HEK293 (cell line): ENCODE measurements around the gene UMAD1.

Source experiments
- CTCF ChIA-PET: fragments of 350-600 bp; formaldehyde crosslinking; extraction: SDS; loops from one replicate; lab custom pipeline; 2021; ENCODE audit warnings: antibody characterized with exemption; lab: Yijun Ruan, JAX
- POLR2A ChIA-PET: fragments of 300-600 bp; formaldehyde crosslinking; extraction: SDS; loops from one replicate; lab custom pipeline; 2020; ENCODE audit warnings: antibody characterized with exemption, inconsistent platforms; lab: Yijun Ruan, JAX
- H3K27ac ChIP-seq: fragments of 200-500 bp; sonication (Bioruptor generic); 2 replicates; pipeline ENCODE4 v1.5.1; 2014; ENCODE audit warnings: low read depth, low read length, control low read depth, inconsistent platforms; ENCODE audit errors: extremely low read depth
- H3K36me3 ChIP-seq, 2 experiments: fragments of 200-500 bp in 1 of 2; sonication (Bioruptor generic) in 1 of 2; 1 replicate in 1 of 2; 2 replicates in 1 of 2; pipeline ENCODE4 v1.5.1; 2014 to 2017; ENCODE audit warnings: inconsistent platforms in 2 of 2, low read length in 2 of 2; ENCODE audit not compliant: control insufficient read depth in 2 of 2, insufficient read depth in 1 of 2
- H3K4me1 ChIP-seq: fragments of 200-500 bp; sonication (Bioruptor generic); 2 replicates; pipeline ENCODE4 v1.5.1; 2014; ENCODE audit warnings: mild to moderate bottlenecking, low read length, inconsistent platforms; ENCODE audit not compliant: control insufficient read depth, insufficient read depth
- H3K4me3 ChIP-seq: 2 replicates; pipeline ENCODE4 v1.5.1; 2011; ENCODE audit warnings: low read depth, mild to moderate bottlenecking, control low read depth, low read length, moderate library complexity
- H3K9me3 ChIP-seq: fragments of 200-500 bp; sonication (Bioruptor generic); 2 replicates; pipeline ENCODE4 v1.5.1; 2014; ENCODE audit warnings: low read depth, low read length, inconsistent platforms; ENCODE audit not compliant: control insufficient read depth, insufficient read depth
- BCL6B ChIP-seq: fragments of 450-650 bp; formaldehyde crosslinking; IDR thresholded peaks from 2 replicates; pipeline ENCODE4 v1.5.1; 2017; ENCODE audit warnings: missing biosample characterization, missing genetic modification characterization
- CTCF ChIP-seq: fragments of 450-650 bp; formaldehyde crosslinking; IDR thresholded peaks from 2 replicates; pipeline ENCODE4 v1.5.1; 2016; ENCODE audit warnings: missing biosample characterization, missing genetic modification characterization
- FEZF1 ChIP-seq: fragments of 450-650 bp; formaldehyde crosslinking; IDR thresholded peaks from 2 replicates; pipeline ENCODE4 v1.5.1; 2016; ENCODE audit warnings: missing biosample characterization, missing genetic modification characterization
- KLF10 ChIP-seq: fragments of 450-650 bp; IDR thresholded peaks from 2 replicates; pipeline ENCODE4 v1.5.1; 2018; ENCODE audit warnings: missing biosample characterization, mild to moderate bottlenecking, missing genetic modification characterization
- KLF16 ChIP-seq: fragments of 450-650 bp; formaldehyde crosslinking; IDR thresholded peaks from 2 replicates; pipeline ENCODE4 v1.5.1; 2017; ENCODE audit warnings: missing biosample characterization, missing genetic modification characterization
- REPIN1 ChIP-seq: fragments of 450-650 bp; formaldehyde crosslinking; IDR thresholded peaks from 2 replicates; pipeline ENCODE4 v1.5.1; 2017; ENCODE audit warnings: missing biosample characterization, missing genetic modification characterization, low read depth
- ZBTB17 ChIP-seq: fragments of 450-650 bp; formaldehyde crosslinking; IDR thresholded peaks from 2 replicates; pipeline ENCODE4 v1.5.1; 2016; ENCODE audit warnings: missing biosample characterization, missing genetic modification characterization
- ZBTB6 ChIP-seq: fragments of 450-650 bp; formaldehyde crosslinking; IDR thresholded peaks from 2 replicates; pipeline ENCODE4 v1.5.1; 2017; ENCODE audit warnings: missing biosample characterization, missing genetic modification characterization
- ZFP3 ChIP-seq: fragments of 450-650 bp; formaldehyde crosslinking; IDR thresholded peaks from 2 replicates; pipeline ENCODE4 v1.5.1; 2016; ENCODE audit warnings: low read depth, missing biosample characterization, missing genetic modification characterization
- ZNF133 ChIP-seq: fragments of 450-650 bp; formaldehyde crosslinking; IDR thresholded peaks from 2 replicates; pipeline ENCODE4 v1.5.1; 2016; ENCODE audit warnings: missing biosample characterization, missing genetic modification characterization
- ZNF155 ChIP-seq: fragments of 450-650 bp; formaldehyde crosslinking; IDR thresholded peaks from 2 replicates; pipeline ENCODE4 v1.5.1; 2016; ENCODE audit warnings: missing biosample characterization, missing genetic modification characterization
- ZNF302 ChIP-seq: fragments of 450-650 bp; formaldehyde crosslinking; IDR thresholded peaks from 2 replicates; pipeline ENCODE4 v1.5.1; 2016; ENCODE audit warnings: missing biosample characterization, missing genetic modification characterization, low read depth
- ZNF350 ChIP-seq: fragments of 450-650 bp; formaldehyde crosslinking; IDR thresholded peaks from 2 replicates; pipeline ENCODE4 v1.5.0; 2017; ENCODE audit warnings: missing biosample characterization, mild to moderate bottlenecking, missing genetic modification characterization
- ZNF366 ChIP-seq: fragments of 450-650 bp; formaldehyde crosslinking; conservative IDR thresholded peaks from 2 replicates; pipeline ENCODE4 v1.5.1; 2016; ENCODE audit warnings: missing biosample characterization, missing genetic modification characterization
- ZNF394 ChIP-seq: fragments of 450-650 bp; formaldehyde crosslinking; IDR thresholded peaks from 2 replicates; pipeline ENCODE4 v1.5.1; 2016; ENCODE audit warnings: missing biosample characterization, missing genetic modification characterization, mild to moderate bottlenecking, moderate library complexity, borderline replicate concordance
- ZNF501 ChIP-seq: fragments of 450-650 bp; formaldehyde crosslinking; IDR thresholded peaks from 2 replicates; pipeline ENCODE4 v1.5.1; 2016; ENCODE audit warnings: missing biosample characterization, missing genetic modification characterization
- ZNF529 ChIP-seq: fragments of 450-650 bp; formaldehyde crosslinking; IDR thresholded peaks from 2 replicates; pipeline ENCODE4 v1.5.1; 2017; ENCODE audit warnings: missing genetic modification characterization, missing biosample characterization; ENCODE audit not compliant: insufficient replicate concordance
- ZNF561 ChIP-seq: fragments of 450-650 bp; IDR thresholded peaks from 2 replicates; pipeline ENCODE4 v1.5.1; 2018; ENCODE audit warnings: missing biosample characterization, missing genetic modification characterization, borderline replicate concordance
- ZNF580 ChIP-seq: fragments of 450-650 bp; formaldehyde crosslinking; IDR thresholded peaks from 2 replicates; pipeline ENCODE4 v1.5.1; 2016; ENCODE audit warnings: missing biosample characterization, missing genetic modification characterization
- ZNF610 ChIP-seq: fragments of 450-650 bp; formaldehyde crosslinking; IDR thresholded peaks from 2 replicates; pipeline ENCODE4 v1.5.1; 2016; ENCODE audit warnings: missing biosample characterization, missing genetic modification characterization, borderline replicate concordance
- ZNF624 ChIP-seq: fragments of 450-650 bp; formaldehyde crosslinking; IDR thresholded peaks from 2 replicates; pipeline ENCODE4 v1.5.1; 2017; ENCODE audit warnings: missing biosample characterization, missing genetic modification characterization
- ZNF654 ChIP-seq: fragments of 450-650 bp; formaldehyde crosslinking; IDR thresholded peaks from 2 replicates; pipeline ENCODE4 v1.5.1; 2016; ENCODE audit warnings: low read depth, missing biosample characterization, missing genetic modification characterization
- ZNF658 ChIP-seq: fragments of 450-650 bp; formaldehyde crosslinking; IDR thresholded peaks from 2 replicates; pipeline ENCODE4; 2016; ENCODE audit warnings: missing biosample characterization, missing genetic modification characterization
- ZNF776 ChIP-seq: fragments of 450-650 bp; formaldehyde crosslinking; IDR thresholded peaks from 2 replicates; pipeline ENCODE4 v1.5.0; 2017; ENCODE audit warnings: missing biosample characterization, missing genetic modification characterization, borderline replicate concordance
- ZNF843 ChIP-seq: fragments of 450-650 bp; formaldehyde crosslinking; IDR thresholded peaks from 2 replicates; pipeline ENCODE4 v1.5.1; 2016; ENCODE audit warnings: missing biosample characterization, missing genetic modification characterization

UMAD1 gene

GRCh38 chr7:7640221-7641128 lies at the start of gene UMAD1 (continued):
- TF ChIP-seq ZNF580 (tag by site-specific recombination): peak; percentile 94
- TF ChIP-seq KLF10: peak; percentile 95
- no peak for TF ChIP-seq CTCF
- TF ChIP-seq ZFP3: no peak
- no peak for TF ChIP-seq ZNF350 (tag by site-specific recombination)
- TF ChIP-seq ZNF610 (tag by site-specific recombination): peak; percentile 63; the same call in 1 of the 2 replicates
- TF ChIP-seq ZNF302 (tag by site-specific recombination): no peak

GRCh38 chr7:7595451-7595850 lies 45.1 kb upstream of the UMAD1 start:
- peaks cover 24 to 28% of the 10 kb centered on the region in 2 experiments for H3K36me3 ChIP-seq
- no peak for TF ChIP-seq ZBTB6 (tag by site-specific recombination)
- peak; percentile 31; the same call in 1 of the 2 replicates for TF ChIP-seq ZNF654
- H3K27ac ChIP-seq: no peak overlapping the region
- ChIA-PET CTCF (interaction anchor here (0.6 to 2.1 kb wide), 10 partner anchors 10 to 701 kb away, joined by 3 to 16 read pairs (median 3); no protein-coding TSS in a partner anchor), POLR2A (no interaction called here)
- no peaks in the 10 kb centered on the region for H3K4me1 ChIP-seq
- H3K9me3 ChIP-seq: no peaks in the 10 kb centered on the region
- no peak overlapping the region for H3K4me3 ChIP-seq

GRCh38 chr7:7596176-7596575 lies 44.4 kb upstream of the UMAD1 start:
- TF ChIP-seq ZNF658 (tag by site-specific recombination) (no peak), ZNF501 (tag by site-specific recombination) (no peak), FEZF1 (no peak), ZNF843 (tag by site-specific recombination) (no peak), ZNF366 (tag by site-specific recombination) (no peak), ZNF529 (tag by site-specific recombination) (no peak), ZNF561 (no peak), ZNF155 (tag by site-specific recombination) (no peak), ZNF776 (tag by site-specific recombination) (no peak), REPIN1 (tag by site-specific recombination) (no peak), BCL6B (tag by site-specific recombination) (no peak), ZNF394 (no peak), ZNF580 (tag by site-specific recombination) (no peak), ZNF350 (tag by site-specific recombination) (no peak), ZNF624 (tag by site-specific recombination) (no peak), ZNF133 (no peak), KLF16 (tag by site-specific recombination) (no peak), ZBTB17 (tag by site-specific recombination) (no peak)
- H3K4me3 ChIP-seq: no peak overlapping the region
- no peak overlapping the region for H3K27ac ChIP-seq
- no peaks in the 10 kb centered on the region for H3K9me3 ChIP-seq
- H3K4me1 ChIP-seq: no peaks in the 10 kb centered on the region
- peaks cover 24 to 27% of the 10 kb centered on the region in 2 experiments for H3K36me3 ChIP-seq
- ChIA-PET POLR2A (no interaction called here), CTCF (interaction anchor here (0.6 to 2.1 kb wide), 4 partner anchors 146 to 700 kb away, joined by 3 to 16 read pairs (median 6); no protein-coding TSS in a partner anchor)
